Heart left ventricle (tissue), 16 donors: ENCODE results near the gene CASP9. TPM values are rescaled to one million over a fixed set of nuclear protein-coding genes. Genes with fewer than 3 reads are reported as not detected.

Experiments used
- ATAC-seq, 4 donors: fragments of 200-7000 bp; cut with Tn5 transposase; one replicate each; pipeline ENCODE4 v1.9.1; 2020 to 2022; ENCODE audit warnings: moderate library complexity in 4 of 4, mild to moderate bottlenecking in 3 of 4, moderate number of reproducible peaks in 1 of 4
- DNase-seq, 5 donors: peaks; one replicate each; pipeline ENCODE4 v3.0.0-alpha.2; 2020
- H3K27ac ChIP-seq, 12 donors: fragments of 200-600 bp; sonication (generic) in 4 of 12; one replicate each; pipeline versions ENCODE4 v1.5.0 to v1.8.0; 2016 to 2022; ENCODE audit warnings: mild to moderate bottlenecking in 2 of 12
- H3K27me3 ChIP-seq, 9 donors: fragments of 200-600 bp; sonication (generic) in 2 of 9; one replicate each; pipeline versions ENCODE4 v1.5.1 to v1.8.0; 2016 to 2022; ENCODE audit warnings: mild to moderate bottlenecking in 3 of 9
- H3K36me3 ChIP-seq, 9 donors: fragments of 200-600 bp; sonication (generic) in 2 of 9; one replicate each; pipeline versions ENCODE4 v1.5.0 to v1.8.0; 2018 to 2022; ENCODE audit warnings: mild to moderate bottlenecking in 2 of 9
- H3K4me1 ChIP-seq, 12 donors: fragments of 200-600 bp; sonication (generic) in 4 of 12; one replicate each; pipeline versions ENCODE4 v1.5.0 to v1.8.0; 2016 to 2022; ENCODE audit warnings: mild to moderate bottlenecking in 3 of 12
- H3K4me3 ChIP-seq, 12 donors: fragments of 200-600 bp; sonication (generic) in 4 of 12; one replicate each; pipeline versions ENCODE4 v1.5.0 to v1.8.0; 2017 to 2022; ENCODE audit warnings: mild to moderate bottlenecking in 9 of 12, moderate library complexity in 4 of 12
- H3K9me3 ChIP-seq, 12 donors: fragments of 200-600 bp; sonication (generic) in 4 of 12; one replicate each; pipeline versions ENCODE4 v1.5.0 to v1.8.0; 2016 to 2022; ENCODE audit warnings: mild to moderate bottlenecking in 1 of 12
- POLR2A ChIP-seq, 2 donors: fragments of 450-650 bp; IDR thresholded peaks; one replicate each; pipeline ENCODE4 v1.6.1; 2017; ENCODE audit warnings: antibody characterized with exemption in 2 of 2, mild to moderate bottlenecking in 2 of 2, moderate library complexity in 2 of 2
- WGBS, 4 donors: extraction: QIAGEN DNeasy Blood & Tissue Kit in 2 of 4; methylation state at CpG; one replicate each; pipeline versions ENCODE4 v1.1.5 to v1.1.7; 2013 to 2018; 5-methylcytosine and 5-hydroxymethylcytosine counted together
- intact Hi-C, 10 donors: fragments of 100-400 bp; cut with DNase I; formaldehyde crosslinking; loops; one replicate each; pipeline versions ENCODE4 v1.11.1 to v1.14.2; 2022
- polyA plus RNA-seq, 2 donors: library from polyadenylated mRNA; stranded (reverse); fragments of 200-250 nt; gene quantifications; one replicate each; pipeline ENCODE4 v1.2.3, GENCODE V29; 2013
- total RNA-seq, 9 donors: library from RNA; depleted of rRNA in 2 of 9; stranded (reverse); fragments of >200 nt in 2 of 9; fragmentation: NEBNext Ultra II Directional in 3 of 9; extraction: Animal tissue kit (Norgen Biotek cat#: 25700) in 3 of 9; gene quantifications; one replicate each; pipeline versions ENCODE4 v1.1.0 to v1.2.4, GENCODE V29; 2016 to 2023
- TF ChIP-seq, protein P1 (sequence below), 12 donors: fragments of 200-600 bp; sonication (generic) in 4 of 12; IDR thresholded peaks; one replicate each; pipeline versions ENCODE4 v1.5.0 to v1.8.0; 2018 to 2022; ENCODE audit warnings: antibody characterized with exemption in 12 of 12, mild to moderate bottlenecking in 5 of 12
- donor health status: ischemic (EF 13 %, LVEDD 7.1; RV severe dilation, severe dysfunction).
- donor health status: healthy with polysubstance abuse.
- donor health status: DM: no; HTN: yes; CAD: no.
- donor health status: DM: no; HTN: no; CAD: no.
- donor health status: ischemic (EF 25% LVEDD 6.9; RV normal size, moderate dysfunction).
- donor health status: ischemic (EF 25% LVEDD 5.7; RV mildly dilated, moderate dysfunction).
- donor health status: healthy.
- donor health status: DM: yes; HTN: yes; CAD: no.
- donor health status: ischemic (EF 35%, LVEDD 5.7; RV mildly dilated, moderate dysfunction).
- donor health status: nonischemic (EF 11% LVEDD 7.7; RV severe dilation, severe dysfunction).
- donor health status: DM: yes; HTN: yes; CAD: no.
- donor health status: PGD.
- donor health status: ischemic (EF 29% LVEDD 5.4; RV normal size, mild dysfunction).
- donor health status: nonischemic (EF 23%, LVEDD 6.1; RV moderate dilation, normal function).

CASP9 gene
- total and polyA plus RNA-seq, 11 donors = 8.6 to 16.9 (median 11.8) TPM

DNA sequence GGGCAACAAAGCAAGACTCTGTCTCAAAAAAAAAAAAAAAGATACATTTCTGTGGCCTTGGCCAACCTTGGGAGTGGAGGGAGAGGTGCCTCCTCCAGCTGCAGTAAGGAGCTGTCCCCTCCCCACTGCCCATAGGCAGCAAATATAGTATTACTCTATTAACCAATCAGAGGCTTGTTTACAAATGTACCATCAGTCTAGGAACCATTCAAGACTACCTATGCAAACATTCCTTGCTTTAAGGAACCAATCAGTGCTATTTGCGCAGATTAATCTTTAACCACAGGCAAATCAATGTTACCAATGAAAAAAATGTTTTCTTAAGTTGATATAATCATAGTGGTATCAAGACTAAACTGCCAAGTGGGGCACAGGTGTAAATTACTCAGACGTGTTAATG, 66.4 kb downstream of the CASP9 start:
- DNase-seq = no peak
- H3K9me3 ChIP-seq = no peaks in the 10 kb centered on the region
- TF ChIP-seq POLR2A (IDR thresholded peaks at IDR 0.05) = no peak
- H3K4me1 ChIP-seq = no peaks in the 10 kb centered on the region
- no peak overlapping the region for H3K27ac ChIP-seq
- no peak overlapping the region for H3K4me3 ChIP-seq
- WGBS, 4 donors = 79 to 90% (median 84%) methylated on average over 2 of the region's 2 CpGs
- intact Hi-C loops = no loop called here
- no peak for ATAC-seq
- H3K27me3 ChIP-seq = peaks cover 0 to 4% (median 0%) of the 10 kb centered on the region in 9 donors
- no peaks in the 10 kb centered on the region for H3K36me3 ChIP-seq

DNA sequence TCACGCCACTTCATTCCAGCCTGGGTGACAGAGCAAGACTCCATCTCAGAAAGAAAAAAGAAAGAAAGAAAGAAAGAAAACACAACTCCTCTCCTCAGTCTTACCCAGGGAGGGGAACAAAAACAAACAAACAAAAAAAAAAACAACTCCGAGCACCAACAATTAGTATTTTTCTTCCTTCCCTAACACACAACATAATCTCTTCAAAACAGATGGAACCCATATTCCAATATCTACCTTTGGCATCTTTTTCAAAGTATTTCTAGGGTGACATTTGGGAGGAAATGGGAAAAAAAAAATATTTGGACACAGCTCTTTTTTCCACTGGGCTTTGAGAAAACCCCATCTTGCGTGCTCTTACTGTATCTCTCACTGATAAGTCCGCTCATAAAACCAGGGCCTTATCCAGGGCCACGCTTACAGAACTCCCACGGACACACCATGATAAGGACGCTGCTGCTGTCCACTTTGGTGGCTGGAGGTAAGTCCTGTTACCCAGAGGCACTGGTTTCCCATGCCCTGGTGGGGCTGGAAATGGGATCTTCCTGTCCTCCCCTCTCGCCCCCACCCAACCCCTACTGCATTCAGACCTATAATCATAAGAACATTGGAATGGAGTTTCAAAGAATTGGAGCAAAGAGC, 67.6 kb downstream of the CASP9 start, which contains the start of gene CELA2A:
TSS of gene CELA2A (plus strand) at position 420 of the 642 bp plus-strand sequence. CDS start at position 442, 22 bp downstream.
- intact Hi-C loops = no loop called here
- Histone ChIP-seq H3K36me3 (no peaks in the 10 kb centered on the region), H3K27me3 (peaks cover 0 to 4% (median 0%) of the 10 kb centered on the region in 9 donors), H3K27ac (no peak within 1 kb of the TSS), H3K4me1 (no peaks in the 10 kb centered on the region), H3K9me3 (peaks cover 0 to under 1% (median 0%) of the 10 kb centered on the region in 12 donors), H3K4me3 (no peak within 1 kb of the TSS)
- ATAC-seq = no peak
- WGBS, 4 donors = 73 to 82% (median 78%) methylated on average over 8 of the region's 8 CpGs
- TF ChIP-seq, protein P1, sequence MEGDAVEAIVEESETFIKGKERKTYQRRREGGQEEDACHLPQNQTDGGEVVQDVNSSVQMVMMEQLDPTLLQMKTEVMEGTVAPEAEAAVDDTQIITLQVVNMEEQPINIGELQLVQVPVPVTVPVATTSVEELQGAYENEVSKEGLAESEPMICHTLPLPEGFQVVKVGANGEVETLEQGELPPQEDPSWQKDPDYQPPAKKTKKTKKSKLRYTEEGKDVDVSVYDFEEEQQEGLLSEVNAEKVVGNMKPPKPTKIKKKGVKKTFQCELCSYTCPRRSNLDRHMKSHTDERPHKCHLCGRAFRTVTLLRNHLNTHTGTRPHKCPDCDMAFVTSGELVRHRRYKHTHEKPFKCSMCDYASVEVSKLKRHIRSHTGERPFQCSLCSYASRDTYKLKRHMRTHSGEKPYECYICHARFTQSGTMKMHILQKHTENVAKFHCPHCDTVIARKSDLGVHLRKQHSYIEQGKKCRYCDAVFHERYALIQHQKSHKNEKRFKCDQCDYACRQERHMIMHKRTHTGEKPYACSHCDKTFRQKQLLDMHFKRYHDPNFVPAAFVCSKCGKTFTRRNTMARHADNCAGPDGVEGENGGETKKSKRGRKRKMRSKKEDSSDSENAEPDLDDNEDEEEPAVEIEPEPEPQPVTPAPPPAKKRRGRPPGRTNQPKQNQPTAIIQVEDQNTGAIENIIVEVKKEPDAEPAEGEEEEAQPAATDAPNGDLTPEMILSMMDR (IDR thresholded peaks at IDR 0.05) = no peak
- TF ChIP-seq POLR2A (IDR thresholded peaks at IDR 0.05) = no peak
- DNase-seq = no peak

DNA sequence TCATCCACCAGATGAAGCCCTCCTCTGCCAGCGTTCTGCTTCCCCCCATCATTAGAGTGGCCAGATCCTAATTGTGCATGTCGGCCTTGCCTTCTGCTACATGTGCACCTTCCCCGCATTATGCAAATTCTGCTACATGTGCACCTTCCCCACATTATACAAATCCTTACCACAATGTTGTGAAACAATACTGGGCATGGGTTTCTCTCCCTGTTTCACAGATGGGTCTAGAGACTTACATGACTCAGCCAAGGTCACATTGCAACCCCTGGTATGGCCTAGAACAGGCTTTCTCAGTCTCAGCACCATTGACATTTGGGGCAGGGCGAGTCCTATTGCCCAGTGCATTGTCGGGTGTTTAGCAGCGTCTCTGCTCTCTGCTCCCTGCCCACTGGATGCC, 68.5 kb downstream of the CASP9 start:
- H3K27me3 ChIP-seq = peaks cover 0 to 4% (median 0%) of the 10 kb centered on the region in 9 donors
- no peak overlapping the region for H3K4me3 ChIP-seq
- no peaks in the 10 kb centered on the region for H3K4me1 ChIP-seq
- 77 to 100% (median 94%) methylated on average over 4 to 6 of the region's 6 CpGs for WGBS, 4 donors
- no peak overlapping the region for H3K27ac ChIP-seq
- no peaks in the 10 kb centered on the region for H3K36me3 ChIP-seq
- ATAC-seq (no peak), DNase-seq (no peak)
- peaks cover 0 to 7% (median 0%) of the 10 kb centered on the region in 12 donors for H3K9me3 ChIP-seq
- TF ChIP-seq, protein P1 (IDR thresholded peaks at IDR 0.05) = no peak
- TF ChIP-seq POLR2A (IDR thresholded peaks at IDR 0.05) = no peak
- intact Hi-C loops = no loop called here

DNA sequence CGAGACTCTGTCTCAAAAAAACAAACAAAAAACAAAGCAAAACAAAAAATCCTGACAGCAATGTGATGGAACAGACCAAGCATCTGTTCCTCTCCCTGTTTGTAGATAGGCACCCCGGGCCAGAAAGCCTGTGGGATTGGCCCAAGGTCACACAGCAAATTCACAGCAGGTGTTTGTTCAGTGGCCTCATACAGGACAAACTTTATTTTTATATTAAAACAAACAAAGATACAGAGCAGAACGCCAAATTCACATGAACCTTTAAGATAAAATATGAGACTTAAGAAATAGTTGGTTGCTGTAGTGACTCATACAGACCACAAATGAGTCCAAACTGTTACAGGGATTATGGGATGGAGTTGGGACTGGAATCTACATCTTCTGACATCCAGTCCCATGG, 69.8 kb downstream of the CASP9 start:
- H3K4me3 ChIP-seq = no peak overlapping the region
- intact Hi-C loops = no loop called here
- peaks cover 0 to 4% (median 0%) of the 10 kb centered on the region in 9 donors for H3K27me3 ChIP-seq
- ATAC-seq = no peak
- no peak overlapping the region for H3K27ac ChIP-seq
- H3K4me1 ChIP-seq = no peaks in the 10 kb centered on the region
- DNase-seq = no peak
- WGBS, 4 donors = 69 to 81% (median 78%) methylated on average over 3 of the region's 3 CpGs
- peaks cover 0 to 7% (median 0%) of the 10 kb centered on the region in 12 donors for H3K9me3 ChIP-seq
- TF ChIP-seq, protein P1 (IDR thresholded peaks at IDR 0.05) = no peak
- TF ChIP-seq POLR2A (IDR thresholded peaks at IDR 0.05) = no peak
- H3K36me3 ChIP-seq = no peaks in the 10 kb centered on the region
